HG03342 (cell line): ENCODE data around the gene CAT.

Experiments
- ATAC-seq: cut with Tn5 transposase; IDR thresholded peaks from one replicate; pipeline ENCODE4 v1.9.1; 2021; ENCODE audit warnings: mild to moderate bottlenecking, moderate library complexity; ENCODE audit not compliant: unreplicated experiment

The CAT gene

GRCh38 chr11:34438529-34439507, at the start of gene CAT:
TSS of gene CAT (plus strand) at chr11:34438934. CDS start at chr11:34439014, 80 bp downstream.
- ATAC-seq, result peak; percentile 97

- no peak for ATAC-seq
Measured at GRCh38 chr11:34394771-34395300, 43.9 kb upstream of the CAT start.

GRCh38 chr11:34395916-34396550, 42.7 kb upstream of the CAT start:
- no peak for ATAC-seq

GRCh38 chr11:34397120-34397519, 41.6 kb upstream of the CAT start:
- no peak for ATAC-seq

DNA sequence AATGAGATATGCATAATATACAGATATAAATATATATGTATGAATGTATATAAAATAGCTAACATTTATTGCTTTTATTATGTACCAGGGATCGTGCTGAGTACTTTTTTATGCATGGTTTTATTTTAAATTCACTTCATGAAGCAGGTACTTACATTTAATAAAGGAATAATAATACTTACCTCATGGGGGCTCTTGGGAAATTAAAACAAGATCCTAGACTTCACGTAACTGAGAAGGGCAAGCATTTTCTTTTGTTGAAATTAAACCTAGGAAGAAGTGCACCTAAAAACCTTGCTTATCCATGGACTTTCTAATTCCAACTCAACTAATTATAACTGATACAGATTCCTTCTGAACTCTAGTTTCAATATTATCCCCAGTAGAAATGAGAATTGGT, 40.9 kb upstream of the CAT start:
- no peak for ATAC-seq

DNA sequence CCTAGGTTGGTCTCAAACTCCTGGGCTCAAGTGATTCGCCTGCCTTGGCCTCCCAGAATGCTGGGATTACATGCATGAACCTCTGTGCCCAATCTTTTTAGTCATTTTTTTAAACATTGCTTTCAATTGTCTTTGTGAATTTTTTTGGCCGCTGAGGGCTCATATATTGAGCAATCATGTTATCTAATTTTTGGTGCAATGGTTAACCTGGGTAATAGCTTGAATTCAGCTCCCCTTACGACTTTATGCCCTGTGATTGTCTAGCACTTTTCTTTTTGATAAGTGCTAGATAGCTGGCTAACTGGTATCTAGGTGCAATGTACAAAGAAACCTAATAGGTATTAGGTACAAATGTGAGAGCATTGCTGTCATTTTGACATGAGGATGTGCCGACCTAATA, 35.3 kb upstream of the CAT start:
- ATAC-seq, result no peak

- ATAC-seq, result no peak
Measured at GRCh38 chr11:34404280-34404679, 34.5 kb upstream of the CAT start.

DNA sequence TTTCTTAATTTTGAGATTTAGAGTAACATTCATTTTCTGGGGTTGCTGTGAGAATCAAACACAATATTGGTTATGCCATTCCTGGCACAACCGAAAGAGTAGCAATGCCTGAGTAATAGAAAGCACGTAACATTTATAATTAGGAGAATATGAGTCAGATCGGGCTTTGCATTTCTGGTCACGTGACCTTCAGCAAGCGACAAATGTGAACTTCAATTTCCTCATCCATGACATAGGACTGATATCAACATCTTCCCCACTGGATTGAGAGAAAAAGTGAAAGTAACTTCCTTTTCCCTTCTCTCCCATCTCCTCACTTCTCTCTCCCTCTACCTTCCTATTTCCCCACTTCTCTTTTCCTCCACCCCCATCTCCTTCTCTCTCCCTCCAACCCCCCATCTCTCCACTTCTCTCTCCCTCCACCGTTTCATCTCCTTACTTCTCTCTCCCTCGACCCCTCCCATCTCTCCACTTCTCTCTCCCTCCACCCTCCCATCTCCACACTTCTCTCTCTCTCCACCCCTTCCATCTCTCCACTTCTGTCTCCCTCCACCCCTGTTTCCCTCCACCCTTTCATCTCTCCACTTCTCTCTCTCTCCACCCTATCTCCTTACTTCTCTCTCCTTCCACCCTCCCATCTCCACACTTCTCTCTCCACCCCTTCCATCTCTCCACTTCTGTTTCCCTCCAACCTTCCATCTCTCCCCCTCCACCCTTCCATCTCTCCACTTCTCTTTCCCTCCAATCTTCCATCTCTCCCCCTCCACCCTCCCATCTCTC, 33.5 kb upstream of the CAT start:
- no peak for ATAC-seq

GRCh38 chr11:34406413-34406812, 32.3 kb upstream of the CAT start:
- no peak for ATAC-seq

DNA sequence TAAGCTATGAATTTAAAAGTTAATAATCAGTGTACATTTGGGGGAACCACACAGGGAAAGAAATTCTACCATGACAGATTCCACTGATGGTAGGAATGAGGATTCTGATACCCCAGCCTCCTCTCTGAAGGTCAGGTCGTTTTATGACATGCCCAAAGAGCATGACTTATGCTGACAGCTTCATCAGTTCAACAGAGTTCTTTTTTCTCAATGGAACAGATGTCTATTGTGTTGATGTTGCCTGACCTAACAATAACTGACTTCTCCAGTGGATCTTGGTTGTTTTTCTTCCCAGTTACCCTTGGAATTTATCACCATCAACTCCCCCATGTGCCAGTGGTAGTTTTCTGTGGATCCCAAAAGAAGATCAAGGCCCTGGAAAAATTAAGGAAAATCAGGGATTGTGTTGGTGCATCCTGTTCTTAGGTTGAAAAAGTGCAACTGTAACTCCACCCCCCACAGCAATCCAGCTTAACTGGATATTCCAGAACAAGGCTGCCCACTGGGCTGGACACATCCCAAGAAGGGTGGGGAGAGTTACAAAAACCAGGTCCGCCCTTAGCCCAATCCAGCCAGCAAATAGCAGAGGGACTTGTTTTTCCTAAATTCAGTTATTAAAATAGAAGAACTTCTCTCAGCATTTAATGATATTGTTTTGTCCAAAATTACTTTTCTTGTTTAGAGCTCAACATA, 31.5 kb upstream of the CAT start:
- no peak for ATAC-seq

DNA sequence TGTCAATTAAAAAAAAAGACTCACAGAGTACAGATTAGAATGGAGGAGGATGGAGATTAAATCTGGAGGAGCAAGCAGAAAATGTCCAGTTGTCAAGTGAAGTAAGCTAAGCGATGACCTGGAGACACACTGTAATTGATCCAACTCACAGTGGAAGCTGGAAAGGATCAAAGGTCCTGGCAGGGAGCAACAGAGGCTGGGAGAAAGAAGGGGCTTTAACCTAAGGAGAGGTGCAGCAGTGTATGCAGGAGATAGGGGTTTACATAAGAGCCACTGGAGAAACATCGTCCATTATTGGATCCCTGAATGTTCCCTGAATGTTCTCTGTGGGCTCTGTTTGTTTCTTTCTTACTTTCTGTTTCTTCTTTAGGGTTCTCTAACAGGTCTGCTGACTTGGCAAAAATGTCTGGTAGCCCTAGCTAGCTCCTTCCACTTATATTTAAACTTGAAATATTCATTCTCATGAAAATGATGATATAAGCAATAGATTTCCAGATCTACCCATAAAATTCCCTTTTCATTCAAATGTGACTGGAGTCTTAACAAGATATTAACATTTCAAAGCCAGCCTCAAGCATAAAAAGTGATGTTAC, 30.1 kb upstream of the CAT start:
- ATAC-seq, result no peak

GRCh38 chr11:34411111-34411510, 27.6 kb upstream of the CAT start:
- ATAC-seq, result no peak

GRCh38 chr11:34411791-34412190, 26.9 kb upstream of the CAT start:
- ATAC-seq, result no peak

DNA sequence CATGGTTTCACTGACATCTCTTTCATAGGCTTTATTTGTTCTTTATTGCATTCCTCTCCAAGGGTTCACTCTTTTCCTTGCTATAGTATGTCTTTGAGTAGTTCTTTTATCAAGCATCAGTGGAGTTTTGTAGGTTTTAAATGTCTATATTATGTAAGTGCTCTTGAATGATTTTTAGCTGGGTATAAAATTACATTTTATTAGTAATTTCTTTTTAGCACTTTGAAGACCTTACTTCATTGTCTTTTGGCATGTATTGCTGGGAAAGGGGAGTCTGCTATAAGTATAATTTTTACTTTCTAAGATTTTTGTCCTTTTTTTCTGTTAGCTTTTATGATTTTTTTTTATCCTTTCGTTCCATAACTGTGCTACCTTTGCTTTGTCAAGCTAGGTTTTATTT, 25.5 kb upstream of the CAT start:
- ATAC-seq, result no peak

- ATAC-seq, result no peak
Measured at GRCh38 chr11:34415538-34415937, 23.2 kb upstream of the CAT start.

DNA sequence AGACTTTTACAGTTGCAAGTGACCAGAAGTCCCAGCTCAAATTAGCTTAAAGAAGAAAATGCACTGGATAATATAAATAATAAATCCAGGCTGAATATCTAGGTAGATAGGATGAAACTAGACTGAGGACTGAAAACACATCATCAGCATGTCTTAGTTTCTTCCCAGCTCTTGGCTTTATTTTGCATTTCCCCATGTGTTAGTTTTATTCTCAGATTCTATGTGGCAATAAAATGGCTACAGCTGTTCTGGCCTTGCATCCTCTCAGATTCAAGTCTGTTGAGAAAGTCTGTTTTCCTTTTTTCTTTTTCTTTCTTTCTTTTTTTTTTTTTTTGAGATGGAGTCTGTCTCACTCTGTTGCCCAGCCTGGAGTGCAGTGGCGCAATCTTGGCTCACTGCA, 22.6 kb upstream of the CAT start:
- no peak for ATAC-seq

DNA sequence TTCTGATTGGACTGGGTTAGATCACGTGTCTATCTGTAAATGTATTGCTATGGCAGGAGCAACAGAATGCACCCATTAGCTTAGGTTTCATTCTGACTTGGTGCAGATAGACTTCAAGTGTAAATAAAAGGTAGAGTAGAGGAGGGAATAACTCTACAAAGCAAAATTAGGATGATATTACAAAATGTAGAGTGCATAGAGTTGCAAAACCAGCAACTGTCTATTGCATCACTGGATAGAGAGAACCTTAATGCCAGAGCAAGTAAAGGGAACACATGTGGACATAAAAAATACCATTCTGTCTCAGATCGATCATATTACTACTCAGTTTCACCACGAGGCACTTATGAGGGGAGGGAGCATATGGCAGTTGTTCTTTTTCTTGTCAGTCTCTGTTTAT, 22.0 kb upstream of the CAT start:
- ATAC-seq, result no peak

DNA sequence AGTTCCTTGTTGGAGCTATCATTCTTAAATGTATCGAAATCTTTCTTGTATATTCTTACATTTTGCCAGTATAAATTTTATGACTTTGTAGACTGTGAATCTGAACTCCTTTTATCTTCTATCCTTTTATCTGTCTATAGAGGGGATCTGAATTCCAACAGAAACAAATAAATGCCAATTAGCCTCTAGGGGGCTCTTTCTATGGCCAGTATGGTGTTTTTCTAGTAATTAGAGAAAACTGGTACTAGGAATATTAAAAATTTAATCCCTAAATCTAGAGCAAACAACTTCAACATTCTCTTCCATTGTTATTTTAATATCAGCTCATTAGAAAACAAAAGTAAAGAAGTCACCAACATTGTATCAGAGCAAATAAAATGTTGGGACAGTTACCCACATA, 21.5 kb upstream of the CAT start:
- no peak for ATAC-seq

- ATAC-seq, result no peak
Measured at GRCh38 chr11:34419158-34419557, 19.6 kb upstream of the CAT start.

GRCh38 chr11:34423300-34423699, 15.4 kb upstream of the CAT start:
- ATAC-seq, result no peak
